Vagina (tissue), 2 donors: Measurements from ENCODE around the gene ACOX3. TPM values are rescaled to one million over a fixed set of nuclear protein-coding genes. Genes with fewer than 3 reads are reported as not detected.

Experiments used
- DNase-seq, 2 donors: peaks; one replicate each; pipeline ENCODE4 v3.0.0-alpha.2; 2017; ENCODE audit errors: extremely low spot score in 2 of 2
- H3K27ac ChIP-seq: fragments of 200-600 bp; sonication (generic); one replicate; pipeline ENCODE4 v1.5.1; 2019
- H3K27me3 ChIP-seq: fragments of 200-600 bp; sonication (generic); one replicate; pipeline ENCODE4 v1.5.1; 2019
- H3K36me3 ChIP-seq, 2 donors: fragments of 200-600 bp; sonication (generic); one replicate each; pipeline ENCODE4 v1.5.1; 2017 to 2019
- H3K4me1 ChIP-seq: fragments of 200-600 bp; sonication (generic); one replicate; pipeline ENCODE4 v1.5.1; 2019
- H3K4me3 ChIP-seq, 2 donors: fragments of 200-600 bp; sonication (generic); 1 replicate in 1 of 2; 2 replicates in 1 of 2; pipeline ENCODE4 v1.5.1; 2016 to 2019
- H3K9me3 ChIP-seq: fragments of 200-600 bp; sonication (generic); one replicate; pipeline ENCODE4 v1.5.1; 2019
- POLR2A ChIP-seq, 2 donors: fragments of 450-650 bp; IDR thresholded peaks; one replicate each; pipeline ENCODE4 v1.6.1; 2017; ENCODE audit warnings: antibody characterized with exemption in 2 of 2, mild to moderate bottlenecking in 2 of 2, moderate library complexity in 2 of 2
- POLR2AphosphoS5 ChIP-seq, 2 donors: sonication (generic); formaldehyde crosslinking; IDR thresholded peaks; one replicate each; pipeline ENCODE4 v1.9.0; 2017; ENCODE audit warnings: antibody characterized with exemption in 2 of 2, mild to moderate bottlenecking in 2 of 2, low read depth in 1 of 2; ENCODE audit not compliant: insufficient read depth in 1 of 2
- intact Hi-C: fragments of 100-400 bp; cut with DNase I; formaldehyde crosslinking; loops from one replicate; pipeline ENCODE4 v1.15.1; 2023
- total RNA-seq: library from RNA; depleted of rRNA; stranded (reverse); fragments of >200 nt; gene quantifications from one replicate; pipeline ENCODE4 v1.2.3, GENCODE V29; 2016
- TF ChIP-seq, protein P1 (sequence below), 3 experiments: fragments of 450-650 bp in 2 of 3; fragments of 200-600 bp in 1 of 3; sonication (generic) in 1 of 3; IDR thresholded peaks; one replicate each; pipeline ENCODE4 v1.5.1; 2017 to 2019; ENCODE audit warnings: antibody characterized with exemption in 3 of 3, mild to moderate bottlenecking in 2 of 3, moderate library complexity in 2 of 3

ACOX3 gene
- total RNA-seq, 1 donor from 2014 or later = 46.9 TPM

- TF ChIP-seq, protein P1, sequence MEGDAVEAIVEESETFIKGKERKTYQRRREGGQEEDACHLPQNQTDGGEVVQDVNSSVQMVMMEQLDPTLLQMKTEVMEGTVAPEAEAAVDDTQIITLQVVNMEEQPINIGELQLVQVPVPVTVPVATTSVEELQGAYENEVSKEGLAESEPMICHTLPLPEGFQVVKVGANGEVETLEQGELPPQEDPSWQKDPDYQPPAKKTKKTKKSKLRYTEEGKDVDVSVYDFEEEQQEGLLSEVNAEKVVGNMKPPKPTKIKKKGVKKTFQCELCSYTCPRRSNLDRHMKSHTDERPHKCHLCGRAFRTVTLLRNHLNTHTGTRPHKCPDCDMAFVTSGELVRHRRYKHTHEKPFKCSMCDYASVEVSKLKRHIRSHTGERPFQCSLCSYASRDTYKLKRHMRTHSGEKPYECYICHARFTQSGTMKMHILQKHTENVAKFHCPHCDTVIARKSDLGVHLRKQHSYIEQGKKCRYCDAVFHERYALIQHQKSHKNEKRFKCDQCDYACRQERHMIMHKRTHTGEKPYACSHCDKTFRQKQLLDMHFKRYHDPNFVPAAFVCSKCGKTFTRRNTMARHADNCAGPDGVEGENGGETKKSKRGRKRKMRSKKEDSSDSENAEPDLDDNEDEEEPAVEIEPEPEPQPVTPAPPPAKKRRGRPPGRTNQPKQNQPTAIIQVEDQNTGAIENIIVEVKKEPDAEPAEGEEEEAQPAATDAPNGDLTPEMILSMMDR (IDR thresholded peaks at IDR 0.05) = no peak
- TF ChIP-seq POLR2A (IDR thresholded peaks at IDR 0.05) = no peak
- TF ChIP-seq POLR2AphosphoS5 (IDR thresholded peaks at IDR 0.05; ENCODE audit: insufficient read depth in 1 of 2, low read depth in 1 of 2) = no peak
- H3K4me1 ChIP-seq = peaks cover 31% of the 10 kb centered on the region
- no peaks in the 10 kb centered on the region for H3K9me3 ChIP-seq
- H3K4me3 ChIP-seq = no peak overlapping the region
- H3K36me3 ChIP-seq = peaks cover 0 to 17% of the 10 kb centered on the region in 2 donors
- intact Hi-C loops = no loop called here
- H3K27me3 ChIP-seq = no peaks in the 10 kb centered on the region
- no peak for DNase-seq
- peak overlapping the region; percentile 84 for H3K27ac ChIP-seq
Observed at GRCh38 chr4:8395504-8396296, 44.8 kb downstream of the ACOX3 start.

- peaks cover 0 to 17% of the 10 kb centered on the region in 2 donors for H3K36me3 ChIP-seq
- intact Hi-C loops = no loop called here
- H3K4me1 ChIP-seq = peaks cover 31% of the 10 kb centered on the region
- H3K4me3 ChIP-seq = no peak overlapping the region
- H3K27me3 ChIP-seq = no peaks in the 10 kb centered on the region
- H3K9me3 ChIP-seq = no peaks in the 10 kb centered on the region
- TF ChIP-seq POLR2AphosphoS5 (IDR thresholded peaks at IDR 0.05; ENCODE audit: insufficient read depth in 1 of 2, low read depth in 1 of 2) (no peak), POLR2A (IDR thresholded peaks at IDR 0.05) (no peak)
- TF ChIP-seq, protein P1 (IDR thresholded peaks at IDR 0.05) = no peak
- peak overlapping the region; percentile 84 for H3K27ac ChIP-seq
- DNase-seq = no peak
Observed at GRCh38 chr4:8394806-8395205, 45.7 kb downstream of the ACOX3 start.

- no peaks in the 10 kb centered on the region for H3K9me3 ChIP-seq
- H3K27ac ChIP-seq = peak overlapping the region; percentile 84
- DNase-seq = no peak
- H3K36me3 ChIP-seq = peaks cover 0 to 17% of the 10 kb centered on the region in 2 donors
- H3K4me1 ChIP-seq = peaks cover 31% of the 10 kb centered on the region
- no peak overlapping the region for H3K4me3 ChIP-seq
- intact Hi-C loops = no loop called here
- TF ChIP-seq POLR2AphosphoS5 (IDR thresholded peaks at IDR 0.05; ENCODE audit: insufficient read depth in 1 of 2, low read depth in 1 of 2) = peak in 1 of 2 donors; percentile 40
- no peak for TF ChIP-seq POLR2A (IDR thresholded peaks at IDR 0.05)
- TF ChIP-seq, protein P1 (IDR thresholded peaks at IDR 0.05) = no peak
- H3K27me3 ChIP-seq = no peaks in the 10 kb centered on the region
Observed at GRCh38 chr4:8394061-8394519, 46.4 kb downstream of the ACOX3 start.

DNA sequence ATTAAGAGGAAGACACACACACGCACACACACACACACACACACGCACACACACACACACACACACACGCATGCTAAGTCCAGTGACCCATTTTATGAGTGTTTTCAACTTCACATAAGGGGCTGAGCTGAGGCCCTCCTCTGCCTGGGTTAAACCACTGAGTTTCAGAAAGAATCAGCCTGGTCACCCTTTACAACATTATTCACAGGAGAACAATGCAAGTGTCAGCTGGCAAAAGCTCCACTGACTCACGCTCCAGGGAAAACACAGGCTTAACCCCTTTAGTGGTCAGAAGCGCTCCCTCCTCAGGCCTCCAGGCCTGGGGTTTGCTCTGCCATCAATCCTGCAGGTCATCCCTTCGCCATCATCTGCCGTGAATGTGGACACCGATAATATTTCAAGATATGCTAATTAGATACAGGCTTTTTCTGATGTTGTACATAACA, 46.9 kb downstream of the ACOX3 start:
- DNase-seq = no peak
- TF ChIP-seq POLR2AphosphoS5 (IDR thresholded peaks at IDR 0.05; ENCODE audit: insufficient read depth in 1 of 2, low read depth in 1 of 2) = peak; percentile 8 to 50
- no peak for TF ChIP-seq POLR2A (IDR thresholded peaks at IDR 0.05)
- Histone ChIP-seq H3K27me3 (no peaks in the 10 kb centered on the region), H3K4me1 (peaks cover 31% of the 10 kb centered on the region), H3K27ac (peak overlapping the region; percentile 84), H3K9me3 (no peaks in the 10 kb centered on the region), H3K4me3 (no peak overlapping the region), H3K36me3 (peaks cover 0 to 16% of the 10 kb centered on the region in 2 donors)
- intact Hi-C loops = no loop called here

DNA sequence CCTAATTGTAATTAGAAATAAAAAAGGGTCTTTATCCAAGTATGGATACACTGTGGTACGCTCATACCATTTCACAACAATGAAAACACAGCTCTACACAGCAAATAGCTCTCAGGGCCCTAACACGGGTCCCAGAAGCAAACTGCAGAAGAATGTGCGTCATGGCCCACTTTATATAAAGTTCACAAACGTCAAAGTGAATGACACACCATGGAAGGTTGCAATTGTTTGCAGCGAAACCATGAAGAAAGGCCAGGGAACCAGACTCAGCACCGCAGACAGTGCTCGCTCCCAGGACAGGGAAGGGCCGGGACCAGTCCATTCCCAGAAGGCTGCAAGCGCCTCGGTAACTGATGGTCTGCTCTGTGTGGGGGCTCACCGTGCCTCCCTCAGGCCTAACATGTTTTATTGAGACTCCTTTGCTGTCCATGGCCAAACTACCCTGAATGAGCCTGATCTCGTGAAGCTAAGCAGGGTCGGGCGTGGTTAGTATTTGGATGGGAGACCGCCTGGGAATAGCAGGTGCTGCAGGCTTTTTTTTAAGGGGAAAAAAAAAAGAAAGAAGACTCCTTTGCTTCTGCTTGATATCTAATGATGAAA, 47.8 kb downstream of the ACOX3 start:
- intact Hi-C loops = no loop called here
- Histone ChIP-seq H3K9me3 (no peaks in the 10 kb centered on the region), H3K4me3 (no peak overlapping the region), H3K36me3 (peaks cover 0 to 25% of the 10 kb centered on the region in 2 donors), H3K27me3 (no peaks in the 10 kb centered on the region), H3K4me1 (peaks cover 31% of the 10 kb centered on the region), H3K27ac (peak overlapping the region; percentile 84)
- no peak for DNase-seq
- no peak for TF ChIP-seq POLR2AphosphoS5 (IDR thresholded peaks at IDR 0.05; ENCODE audit: insufficient read depth in 1 of 2, low read depth in 1 of 2)
- no peak for TF ChIP-seq POLR2A (IDR thresholded peaks at IDR 0.05)
- TF ChIP-seq, protein P1 (IDR thresholded peaks at IDR 0.05) = no peak
